Smooth muscle cell (in vitro differentiated cells): ENCODE results near the gene MGAT5. TPM values are rescaled to one million over a fixed set of nuclear protein-coding genes. Genes with fewer than 3 reads are reported as not detected.

Source experiments
- DNase-seq: peaks from one replicate; lab custom pipeline; 2025; ENCODE audit not compliant: unreplicated experiment; lab: John Stamatoyannopoulos, UW
- H2AFZ ChIP-seq: fragments of 200-600 bp; sonication (generic); 2 replicates; pipeline ENCODE4 v1.6.0; 2016; ENCODE audit warnings: antibody characterized with exemption, low read depth, mild to moderate bottlenecking
- H3F3A ChIP-seq: fragments of 200-600 bp; sonication (generic); 2 replicates; pipeline ENCODE4 v1.6.0; 2017; ENCODE audit warnings: antibody characterized with exemption, low read depth
- H3K27ac ChIP-seq: fragments of 200-600 bp; sonication (generic); 2 replicates; pipeline ENCODE4 v1.5.1; 2016; ENCODE audit warnings: low read depth, mild to moderate bottlenecking
- H3K27me3 ChIP-seq: fragments of 200-600 bp; sonication (generic); 2 replicates; pipeline ENCODE4 v1.6.1; 2016; ENCODE audit warnings: low read depth, mild to moderate bottlenecking
- H3K36me3 ChIP-seq: fragments of 200-600 bp; sonication (generic); 2 replicates; pipeline ENCODE4 v1.5.1; 2016; ENCODE audit warnings: low read depth
- H3K4me1 ChIP-seq: fragments of 200-600 bp; sonication (generic); 2 replicates; pipeline ENCODE4 v1.5.1; 2016; ENCODE audit warnings: low read depth
- H3K4me2 ChIP-seq: fragments of 200-600 bp; sonication (generic); 2 replicates; pipeline ENCODE4 v1.6.0; 2016; ENCODE audit warnings: mild to moderate bottlenecking
- H3K4me3 ChIP-seq: fragments of 200-600 bp; sonication (generic); 2 replicates; pipeline ENCODE4 v1.5.1; 2016; ENCODE audit warnings: mild to moderate bottlenecking
- H3K79me2 ChIP-seq: fragments of 200-600 bp; sonication (generic); 2 replicates; pipeline ENCODE4 v1.6.0; 2016; ENCODE audit warnings: low read depth, mild to moderate bottlenecking
- H3K9ac ChIP-seq: fragments of 200-600 bp; sonication (generic); 2 replicates; pipeline ENCODE4 v1.6.0; 2016; ENCODE audit warnings: low read depth
- H3K9me3 ChIP-seq: fragments of 200-600 bp; sonication (generic); replicated peaks from 2 replicates; pipeline ENCODE4 v1.5.1; 2016; ENCODE audit warnings: low read depth
- H4K20me1 ChIP-seq: fragments of 200-600 bp; sonication (generic); 2 replicates; pipeline ENCODE4 v1.6.0; 2016; ENCODE audit warnings: low read depth
- WGBS: methylation state at CpG from one replicate; pipeline ENCODE4 v1.1.7; 2016; ENCODE audit warnings: low lambda C conversion rate; 5-methylcytosine and 5-hydroxymethylcytosine counted together
- polyA plus RNA-seq: library from polyadenylated mRNA; unstranded; fragments of >200 nt; fragmentation: Nextera tagmentation; extraction: Ambion mirVana; gene quantifications from 2 replicates; pipeline ENCODE4 v1.2.1, GENCODE V29; 2016
- total RNA-seq: library from RNA; depleted of rRNA; stranded (reverse); fragments of >200 nt; gene quantifications from 2 replicates; pipeline ENCODE4 v1.2.3, GENCODE V29; 2014
- TF ChIP-seq, protein P1 (sequence below): fragments of 200-600 bp; sonication (generic); IDR thresholded peaks from 2 replicates; pipeline ENCODE4 v1.5.1; 2017; ENCODE audit warnings: borderline replicate concordance, mild to moderate bottlenecking, antibody characterized with exemption; ENCODE audit not compliant: insufficient read depth, poor library complexity, severe bottlenecking

Gene MGAT5
- total and polyA plus RNA-seq, 2 experiments from 2014 or later: 4.5 to 33.8 TPM

DNA sequence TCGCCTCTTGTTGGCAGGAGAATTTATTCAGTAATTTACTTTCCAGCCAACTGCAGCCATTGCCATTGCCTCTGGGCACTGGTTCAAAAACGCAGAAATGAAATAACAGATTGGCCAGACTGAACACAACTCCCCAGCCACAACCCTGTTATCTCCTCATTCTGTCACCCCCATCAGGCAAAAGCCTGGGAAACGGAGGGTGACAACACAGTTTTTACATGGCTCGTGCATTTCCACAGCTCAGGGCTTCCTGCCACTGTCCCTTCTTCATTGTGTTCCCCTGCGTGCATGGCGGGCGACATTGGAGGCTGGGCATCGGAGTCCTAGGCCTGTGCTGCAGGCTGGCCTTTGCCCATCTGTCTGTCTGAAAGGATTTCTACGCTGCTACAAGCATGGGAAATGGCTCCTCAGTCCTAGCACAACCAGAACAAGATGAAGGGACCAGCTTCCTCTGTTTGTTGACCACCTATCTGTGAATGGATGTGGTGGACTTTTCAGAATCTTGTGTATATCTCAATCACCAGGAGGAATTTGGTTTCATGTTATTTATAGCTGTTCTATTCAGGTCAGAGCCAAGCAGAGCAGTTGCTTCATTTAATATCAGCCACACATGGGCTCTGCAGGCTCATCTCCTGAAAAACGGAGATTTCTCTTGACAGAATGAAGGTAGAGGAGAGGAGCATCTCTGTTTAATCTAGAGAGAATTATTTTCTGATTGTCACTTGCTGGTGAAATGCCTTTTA lies 107.0 kb downstream of the MGAT5 start:
- Histone ChIP-seq H3K9ac (no peak overlapping the region), H3K36me3 (no peaks in the 10 kb centered on the region), H4K20me1 (no peaks in the 10 kb centered on the region), H3K4me3 (no peak overlapping the region), H3F3A (no peaks in the 10 kb centered on the region), H3K4me2 (no peak overlapping the region), H2AFZ (no peak overlapping the region), H3K79me2 (no peaks in the 10 kb centered on the region), H3K4me1 (no peaks in the 10 kb centered on the region), H3K9me3 (no peaks in the 10 kb centered on the region), H3K27ac (no peak overlapping the region), H3K27me3 (no peaks in the 10 kb centered on the region)
- TF ChIP-seq, protein P1, sequence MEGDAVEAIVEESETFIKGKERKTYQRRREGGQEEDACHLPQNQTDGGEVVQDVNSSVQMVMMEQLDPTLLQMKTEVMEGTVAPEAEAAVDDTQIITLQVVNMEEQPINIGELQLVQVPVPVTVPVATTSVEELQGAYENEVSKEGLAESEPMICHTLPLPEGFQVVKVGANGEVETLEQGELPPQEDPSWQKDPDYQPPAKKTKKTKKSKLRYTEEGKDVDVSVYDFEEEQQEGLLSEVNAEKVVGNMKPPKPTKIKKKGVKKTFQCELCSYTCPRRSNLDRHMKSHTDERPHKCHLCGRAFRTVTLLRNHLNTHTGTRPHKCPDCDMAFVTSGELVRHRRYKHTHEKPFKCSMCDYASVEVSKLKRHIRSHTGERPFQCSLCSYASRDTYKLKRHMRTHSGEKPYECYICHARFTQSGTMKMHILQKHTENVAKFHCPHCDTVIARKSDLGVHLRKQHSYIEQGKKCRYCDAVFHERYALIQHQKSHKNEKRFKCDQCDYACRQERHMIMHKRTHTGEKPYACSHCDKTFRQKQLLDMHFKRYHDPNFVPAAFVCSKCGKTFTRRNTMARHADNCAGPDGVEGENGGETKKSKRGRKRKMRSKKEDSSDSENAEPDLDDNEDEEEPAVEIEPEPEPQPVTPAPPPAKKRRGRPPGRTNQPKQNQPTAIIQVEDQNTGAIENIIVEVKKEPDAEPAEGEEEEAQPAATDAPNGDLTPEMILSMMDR: no peak
- 92% methylated on average over 10 of the region's 10 CpGs for WGBS
- no peak for DNase-seq

DNA sequence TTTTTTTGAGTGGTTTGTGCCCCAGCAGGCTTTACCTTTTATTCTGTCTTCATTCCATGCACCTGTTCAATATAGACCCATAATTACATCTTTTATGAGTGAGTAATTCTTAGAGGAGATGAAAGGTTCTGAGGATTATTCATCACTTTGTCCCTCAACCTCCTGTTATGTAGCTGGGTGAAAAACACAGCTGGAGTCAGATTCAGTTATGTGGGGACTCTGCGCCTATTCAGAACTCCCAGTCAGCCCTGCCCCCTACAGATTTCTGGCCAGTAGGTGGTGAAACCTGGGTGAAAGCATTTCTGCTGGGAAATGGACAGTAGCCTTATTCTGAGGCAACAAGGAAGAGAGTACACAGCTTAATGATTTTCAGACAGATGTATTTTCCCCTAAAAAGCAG lies 107.8 kb downstream of the MGAT5 start:
- H3K36me3 ChIP-seq: no peaks in the 10 kb centered on the region
- H3K9me3 ChIP-seq: no peaks in the 10 kb centered on the region
- H3K27ac ChIP-seq: no peak overlapping the region
- TF ChIP-seq, protein P1: no peak
- no peaks in the 10 kb centered on the region for H4K20me1 ChIP-seq
- DNase-seq: no peak
- H3K27me3 ChIP-seq: no peaks in the 10 kb centered on the region
- H2AFZ ChIP-seq: no peak overlapping the region
- H3K4me2 ChIP-seq: no peak overlapping the region
- H3K79me2 ChIP-seq: no peaks in the 10 kb centered on the region
- no peaks in the 10 kb centered on the region for H3F3A ChIP-seq
- no peak overlapping the region for H3K4me3 ChIP-seq
- H3K4me1 ChIP-seq: no peaks in the 10 kb centered on the region
- 85% methylated on average over 1 of the region's 1 CpG for whole genome bisulfite sequencing
- no peak overlapping the region for H3K9ac ChIP-seq

DNA sequence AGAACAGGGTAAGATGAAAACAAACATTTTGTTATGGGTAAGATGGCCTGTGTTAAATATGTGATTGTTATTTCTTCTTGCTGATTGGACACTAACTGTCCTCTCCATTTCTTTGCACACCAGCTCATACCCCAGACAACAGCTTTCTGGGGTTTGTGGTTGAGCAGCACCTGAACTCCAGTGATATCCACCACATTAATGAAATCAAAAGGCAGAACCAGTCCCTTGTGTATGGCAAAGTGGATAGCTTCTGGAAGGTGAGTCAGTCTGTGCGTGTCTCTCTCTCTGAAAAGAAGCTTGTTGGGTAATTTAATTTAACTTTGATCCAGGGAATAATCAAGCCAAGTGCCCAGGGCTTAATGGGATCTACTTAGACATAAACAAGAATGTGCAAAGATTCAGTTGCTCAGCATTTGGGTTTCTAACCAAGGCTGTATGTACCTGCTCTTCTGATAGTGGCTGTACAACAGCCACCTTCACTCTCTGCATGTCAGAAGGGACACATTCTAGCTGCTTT lies 108.3 kb downstream of the MGAT5 start:
- Histone ChIP-seq H3K9me3 (no peaks in the 10 kb centered on the region), H3K79me2 (no peaks in the 10 kb centered on the region), H3K4me3 (no peak overlapping the region), H3K4me1 (no peaks in the 10 kb centered on the region), H3K36me3 (no peaks in the 10 kb centered on the region), H3K27me3 (no peaks in the 10 kb centered on the region), H4K20me1 (no peaks in the 10 kb centered on the region), H3F3A (no peaks in the 10 kb centered on the region), H3K4me2 (no peak overlapping the region), H2AFZ (no peak overlapping the region), H3K27ac (no peak overlapping the region), H3K9ac (no peak overlapping the region)
- 72% methylated on average over 1 of the region's 1 CpG for WGBS
- no peak for DNase-seq
- TF ChIP-seq, protein P1: no peak

DNA sequence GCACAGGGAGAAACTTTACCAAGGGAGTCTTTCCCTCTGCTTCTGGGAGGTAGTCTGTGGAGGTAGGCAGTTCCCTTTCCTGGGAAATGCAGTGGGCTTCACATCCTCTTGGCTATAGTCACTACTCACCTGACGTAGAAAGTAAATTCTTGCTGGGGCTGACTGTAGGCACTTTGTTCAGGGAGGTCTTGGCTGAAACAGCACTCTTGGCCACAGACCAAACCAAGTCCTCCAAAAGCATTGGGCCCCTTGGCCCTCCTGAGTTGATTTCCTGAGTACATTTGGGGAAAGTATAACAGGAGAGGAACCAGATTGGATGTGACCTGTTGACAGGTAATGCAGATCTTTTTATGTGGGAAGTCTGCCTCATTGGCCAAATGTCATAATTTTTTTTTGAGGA lies 108.9 kb downstream of the MGAT5 start:
- H3K79me2 ChIP-seq: no peaks in the 10 kb centered on the region
- DNase-seq: no peak
- no peaks in the 10 kb centered on the region for H4K20me1 ChIP-seq
- H3K36me3 ChIP-seq: no peaks in the 10 kb centered on the region
- H3K4me1 ChIP-seq: no peaks in the 10 kb centered on the region
- H3K27me3 ChIP-seq: no peaks in the 10 kb centered on the region
- no peak overlapping the region for H3K27ac ChIP-seq
- TF ChIP-seq, protein P1: no peak
- no peaks in the 10 kb centered on the region for H3K9me3 ChIP-seq
- no peak overlapping the region for H3K4me3 ChIP-seq
- H2AFZ ChIP-seq: no peak overlapping the region
- no peak overlapping the region for H3K9ac ChIP-seq
- WGBS: 100% methylated on average over 1 of the region's 1 CpG
- H3F3A ChIP-seq: no peaks in the 10 kb centered on the region
- no peak overlapping the region for H3K4me2 ChIP-seq
